BLaER1 treated with 17β-estradiol and CSF1 and Interleukin-3, amounts not matched to agents 10 nM and 100 nM (cell line): ENCODE data around the gene PLCZ1.

Source experiments
- H3K27ac ChIP-seq, 11 experiments: shearing (Covaris generic); formaldehyde crosslinking; 2 replicates each; pipeline ENCODE4 v1.8.1; 2022
- H3K27me3 ChIP-seq, 11 experiments: shearing (Covaris generic); formaldehyde crosslinking; 2 replicates each; pipeline ENCODE4 v1.8.1; 2022
- H3K36me3 ChIP-seq, 11 experiments: shearing (Covaris generic); formaldehyde crosslinking; 2 replicates each; pipeline ENCODE4 v1.8.1; 2022
- H3K4me1 ChIP-seq, 10 experiments: shearing (Covaris generic); formaldehyde crosslinking; 2 replicates each; pipeline ENCODE4 v1.8.1; 2022
- H3K4me2 ChIP-seq, 11 experiments: shearing (Covaris generic); formaldehyde crosslinking; 2 replicates each; pipeline ENCODE4 v1.8.1; 2022
- H3K4me3 ChIP-seq, 10 experiments: shearing (Covaris generic); formaldehyde crosslinking; 2 replicates each; pipeline ENCODE4 v1.8.1; 2022
- H3K9ac ChIP-seq, 11 experiments: shearing (Covaris generic); formaldehyde crosslinking; 2 replicates each; pipeline ENCODE4 v1.8.1; 2022
- H3K9me3 ChIP-seq, 11 experiments: shearing (Covaris generic); formaldehyde crosslinking; replicated peaks in 1 of 11; 2 replicates each; pipeline ENCODE4 v1.8.1; 2022
- H4K20me1 ChIP-seq, 11 experiments: shearing (Covaris generic); formaldehyde crosslinking; 2 replicates each; pipeline ENCODE4 v1.8.1; 2022
- Cebpa-rat ChIP-seq, 11 experiments: shearing (Covaris generic); IDR thresholded peaks; 2 replicates each; pipeline ENCODE4 v1.8.1; 2022

The PLCZ1 gene

GRCh38 chr12:18646286-18646890 lies 91.4 kb downstream of the PLCZ1 start:
- Histone ChIP-seq H3K27me3 (no peaks in the 10 kb centered on the region), H3K4me1 (no peaks in the 10 kb centered on the region), H3K27ac (no peak overlapping the region), H3K4me2 (no peak overlapping the region), H3K4me3 (no peak overlapping the region), H3K9me3 (no peaks in the 10 kb centered on the region), H3K36me3 (no peaks in the 10 kb centered on the region), H4K20me1 (no peaks in the 10 kb centered on the region), H3K9ac (no peak overlapping the region)
- TF ChIP-seq Cebpa-rat (IDR thresholded peaks at IDR 0.05): no peak

GRCh38 chr12:18644564-18644963 lies 93.2 kb downstream of the PLCZ1 start:
- no peak for TF ChIP-seq Cebpa-rat (IDR thresholded peaks at IDR 0.05)
- H3K36me3 ChIP-seq: no peaks in the 10 kb centered on the region
- no peak overlapping the region for H3K27ac ChIP-seq
- no peak overlapping the region for H3K4me3 ChIP-seq
- H3K9me3 ChIP-seq: no peaks in the 10 kb centered on the region
- H3K9ac ChIP-seq: no peak overlapping the region
- no peaks in the 10 kb centered on the region for H3K27me3 ChIP-seq
- no peaks in the 10 kb centered on the region for H3K4me1 ChIP-seq
- no peak overlapping the region for H3K4me2 ChIP-seq
- no peaks in the 10 kb centered on the region for H4K20me1 ChIP-seq

GRCh38 chr12:18643681-18644080 lies 94.1 kb downstream of the PLCZ1 start:
- H3K4me2 ChIP-seq: no peak overlapping the region
- H3K27ac ChIP-seq: no peak overlapping the region
- H3K4me1 ChIP-seq: no peaks in the 10 kb centered on the region
- H3K9me3 ChIP-seq: no peaks in the 10 kb centered on the region
- H3K27me3 ChIP-seq: no peaks in the 10 kb centered on the region
- no peak overlapping the region for H3K9ac ChIP-seq
- TF ChIP-seq Cebpa-rat (IDR thresholded peaks at IDR 0.05): no peak
- H4K20me1 ChIP-seq: no peaks in the 10 kb centered on the region
- no peaks in the 10 kb centered on the region for H3K36me3 ChIP-seq
- H3K4me3 ChIP-seq: no peak overlapping the region

- no peak overlapping the region for H3K27ac ChIP-seq
- H3K27me3 ChIP-seq: no peaks in the 10 kb centered on the region
- H3K4me2 ChIP-seq: no peak overlapping the region
- no peak for TF ChIP-seq Cebpa-rat (IDR thresholded peaks at IDR 0.05)
- H4K20me1 ChIP-seq: no peaks in the 10 kb centered on the region
- H3K9ac ChIP-seq: no peak overlapping the region
- no peaks in the 10 kb centered on the region for H3K4me1 ChIP-seq
- no peaks in the 10 kb centered on the region for H3K36me3 ChIP-seq
- no peak overlapping the region for H3K4me3 ChIP-seq
- no peaks in the 10 kb centered on the region for H3K9me3 ChIP-seq
Measured at GRCh38 chr12:18640321-18640955, 97.4 kb downstream of the PLCZ1 start.

GRCh38 chr12:18634382-18634781 lies 103.4 kb downstream of the PLCZ1 start:
- Histone ChIP-seq H3K4me1 (no peaks in the 10 kb centered on the region), H3K36me3 (no peaks in the 10 kb centered on the region), H3K4me3 (no peak overlapping the region), H3K9me3 (0 out of 22 replicates have a peak, but pooled peaks cover 0 to 4% (median 0%) of the 10 kb centered on the region in 11 experiments), H3K27ac (no peak overlapping the region), H3K4me2 (no peak overlapping the region), H4K20me1 (no peaks in the 10 kb centered on the region), H3K9ac (no peak overlapping the region), H3K27me3 (no peaks in the 10 kb centered on the region)
- no peak for TF ChIP-seq Cebpa-rat (IDR thresholded peaks at IDR 0.05)
